SH-SY5Y (cell line): ENCODE results near the gene DDX41.

ENCODE experiments used
- GATA2 ChIP-seq: IDR thresholded peaks from 2 replicates; pipeline ENCODE4 v1.6.1; 2011; ENCODE audit warnings: mild to moderate bottlenecking, low read depth, low read length
- GATA3 ChIP-seq: IDR thresholded peaks from 2 replicates; pipeline ENCODE4 v1.6.1; 2011; ENCODE audit warnings: low read depth, mild to moderate bottlenecking, low read length, moderate library complexity

DDX41 gene

DNA sequence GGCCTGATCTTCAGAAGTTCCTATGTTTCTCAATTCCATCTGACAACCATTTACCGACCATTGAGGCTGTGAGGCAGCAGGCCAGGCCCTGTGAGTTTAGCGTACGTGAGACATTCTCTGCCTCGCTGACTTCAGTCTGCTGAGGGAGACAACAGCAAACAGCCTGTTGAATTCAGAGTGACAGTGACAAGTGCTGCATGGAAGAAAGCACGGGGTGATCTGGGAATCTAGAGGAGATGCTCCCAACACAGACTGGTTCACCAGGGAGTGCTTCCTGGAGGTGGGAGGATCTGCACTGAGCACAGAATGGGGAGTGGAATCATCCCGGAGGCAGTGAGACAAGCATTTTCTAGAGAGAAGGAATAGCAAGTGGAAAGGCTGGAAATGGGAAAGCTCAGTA is 10.0 kb upstream of the DDX41 start:
- TF ChIP-seq GATA3, result no peak
- no peak for TF ChIP-seq GATA2

DNA sequence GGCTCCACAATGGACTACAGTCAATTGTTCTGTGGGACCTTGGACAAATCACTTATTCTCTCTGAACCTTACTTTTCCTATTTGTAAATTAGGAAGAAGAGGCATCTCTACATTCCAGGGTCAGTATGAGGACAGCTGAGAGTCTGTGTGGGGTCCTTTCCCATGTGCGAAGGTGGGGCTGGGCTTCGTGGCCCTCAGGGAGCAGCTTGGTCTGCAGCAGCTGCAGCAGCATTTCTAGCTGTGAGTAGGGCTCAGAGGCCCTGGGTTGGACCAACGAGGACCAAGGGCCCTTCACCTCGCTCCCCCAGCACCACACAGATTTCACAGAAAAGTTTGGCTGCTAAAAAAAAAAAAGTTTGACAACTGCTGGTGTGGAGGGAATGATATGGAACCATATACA is 9.4 kb upstream of the DDX41 start:
- TF ChIP-seq GATA3, result no peak
- TF ChIP-seq GATA2, result no peak

- TF ChIP-seq GATA3 (no peak), GATA2 (no peak)
Measured at GRCh38 chr5:177524941-177525655, 8.3 kb upstream of the DDX41 start.

DNA sequence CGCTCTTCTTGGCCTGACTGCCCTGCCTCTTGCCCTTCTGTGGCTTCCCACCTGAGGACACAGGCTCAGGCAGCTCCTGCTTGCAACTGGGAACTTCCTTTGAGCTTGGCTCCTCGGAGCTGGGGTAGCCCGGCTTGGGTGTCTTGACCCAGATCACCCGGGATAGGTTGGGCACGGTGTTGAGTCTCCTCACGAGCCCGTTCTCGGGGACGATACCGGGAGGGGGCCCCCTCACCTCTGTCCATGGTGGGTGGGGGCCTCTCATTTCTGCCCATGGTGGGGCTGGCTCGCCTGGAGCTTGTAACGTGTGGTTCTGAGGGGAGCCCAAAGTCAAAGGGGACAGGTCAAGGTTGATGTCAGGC is 7.8 kb upstream of the DDX41 start:
- TF ChIP-seq GATA3 (no peak), GATA2 (no peak)

DNA sequence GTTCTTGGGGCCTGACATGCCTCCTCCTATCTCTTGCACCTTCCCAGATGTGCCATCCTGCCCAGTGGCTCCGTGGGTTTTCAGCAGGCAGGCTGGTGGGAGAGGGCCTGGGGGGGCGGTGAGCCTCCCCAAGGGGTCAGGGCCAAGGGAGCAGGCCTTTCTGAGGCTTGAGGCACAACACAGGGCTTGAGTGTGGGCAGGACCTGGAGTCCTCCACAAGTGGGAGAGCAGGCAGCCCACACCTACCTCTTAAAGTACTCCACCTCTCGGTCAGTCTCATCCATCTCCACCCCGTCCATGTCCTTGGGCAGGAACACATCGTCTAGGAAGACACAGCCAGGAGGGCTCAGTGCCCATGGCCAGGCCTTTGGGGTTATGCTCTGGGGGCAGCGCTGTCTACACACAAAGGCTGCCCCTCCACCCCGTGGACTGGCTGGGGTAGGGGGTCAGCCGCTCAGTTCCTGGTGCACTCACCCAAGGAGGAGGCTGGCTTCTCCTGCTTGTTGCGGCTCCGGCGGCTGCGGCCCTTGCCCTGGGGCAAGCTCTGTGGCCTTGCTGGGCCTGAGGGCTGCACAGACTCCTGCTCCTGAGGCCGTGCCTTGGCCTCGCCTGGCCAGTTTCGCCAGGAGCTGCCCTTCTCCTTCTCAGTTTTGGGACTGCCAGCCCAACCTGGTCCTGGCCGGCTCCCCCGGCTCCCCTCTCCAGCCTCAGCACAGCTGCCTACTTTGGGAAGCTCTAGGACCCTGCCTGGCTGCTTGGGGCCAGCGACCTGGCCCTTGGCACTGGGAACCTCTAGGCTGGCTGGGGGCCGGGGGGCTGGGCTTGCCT is 7.2 kb upstream of the DDX41 start:
- no peak for TF ChIP-seq GATA2

DNA sequence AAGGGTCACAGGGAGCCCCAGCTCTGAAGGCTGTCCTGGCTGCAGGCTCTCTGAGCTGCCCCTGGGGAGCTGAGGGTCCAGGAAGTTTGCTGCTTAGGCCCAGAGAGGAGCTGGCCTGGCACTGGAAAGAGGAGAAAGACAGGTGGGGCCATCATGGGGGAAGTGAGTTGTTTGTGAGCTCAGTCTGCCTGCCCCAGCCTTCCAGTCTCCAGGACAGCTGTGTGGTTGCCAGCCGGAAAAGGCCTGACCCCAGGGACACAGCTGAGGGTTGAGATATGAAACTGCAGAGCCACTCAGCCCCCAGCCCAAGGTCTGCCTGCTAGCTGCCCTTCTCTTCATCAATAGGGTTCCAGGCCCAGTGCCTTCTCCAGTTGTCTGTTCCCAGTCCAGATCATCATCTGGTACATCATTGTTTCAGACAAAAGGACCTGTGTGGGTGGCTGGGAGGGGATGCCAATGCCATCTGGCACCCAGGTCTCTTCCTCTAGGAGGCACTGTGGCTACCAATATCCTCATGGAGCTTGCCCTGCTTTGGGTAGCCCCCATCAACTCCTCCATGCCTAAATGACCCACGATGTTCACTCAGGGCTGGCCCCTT is 4.3 kb upstream of the DDX41 start:
- TF ChIP-seq GATA2 (no peak), GATA3 (no peak)

DNA sequence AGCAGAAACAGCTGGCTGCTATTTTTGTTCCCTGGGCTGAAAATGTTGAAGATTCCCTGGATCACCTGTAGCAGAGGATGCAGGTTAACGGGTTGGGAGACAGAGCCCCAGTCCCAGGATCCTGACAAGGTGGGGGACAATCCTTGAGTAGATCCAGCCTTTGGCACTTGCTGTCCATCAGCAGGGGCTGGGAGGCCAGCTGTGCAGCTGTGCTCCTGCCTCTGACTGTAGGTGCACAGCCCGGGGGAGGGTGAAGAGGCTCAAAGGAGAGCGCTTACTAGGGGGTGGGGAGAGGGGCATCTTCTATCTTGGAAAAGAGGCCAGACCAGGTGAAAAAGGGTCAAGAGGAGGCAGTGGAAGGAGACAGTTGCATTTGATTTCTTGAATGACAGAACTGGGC is 3.5 kb upstream of the DDX41 start:
- no peak for TF ChIP-seq GATA3
- TF ChIP-seq GATA2, result no peak

GRCh38 chr5:177519463-177520235 is 2.9 kb upstream of the DDX41 start:
- TF ChIP-seq GATA2 (no peak), GATA3 (no peak)

DNA sequence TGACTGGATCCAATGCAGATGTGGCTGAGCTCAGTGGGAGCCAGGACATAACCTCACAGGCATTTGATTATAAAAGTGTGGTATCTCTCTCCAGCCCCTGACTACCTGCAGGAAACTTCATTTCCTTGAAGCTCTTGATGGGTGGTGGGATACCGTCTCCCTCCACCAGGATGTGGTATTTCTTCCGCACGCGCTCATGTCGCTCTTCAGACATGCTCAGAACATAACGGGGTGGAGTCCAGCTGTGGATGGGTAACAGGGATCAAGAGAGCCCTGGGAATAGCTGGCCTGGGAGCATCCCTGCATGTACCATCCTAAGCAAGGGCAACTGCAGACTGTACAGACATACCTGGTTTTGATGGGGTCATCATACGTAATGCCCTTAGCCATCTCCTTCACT is 1.2 kb downstream of the DDX41 start:
- no peak for TF ChIP-seq GATA2
- no peak for TF ChIP-seq GATA3

DNA sequence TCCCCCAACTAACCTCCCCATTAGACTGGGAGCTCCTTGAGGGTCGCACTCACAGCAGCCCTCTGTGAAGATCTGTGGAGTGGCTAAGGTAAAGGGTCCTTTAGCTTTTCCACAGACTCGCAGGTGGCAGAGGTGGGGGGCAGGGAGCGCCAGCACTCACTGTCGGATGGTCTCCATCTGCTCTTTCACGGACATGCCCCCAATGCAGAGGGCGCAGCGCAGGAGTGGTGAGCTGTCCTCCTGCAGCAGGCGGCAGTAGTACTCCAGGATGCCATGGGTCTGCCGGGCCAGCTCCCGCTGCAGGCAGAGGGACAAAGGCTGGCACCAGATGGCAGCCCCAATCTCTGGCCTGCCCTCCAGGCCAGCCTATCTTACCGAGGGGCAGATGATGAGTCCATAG is 2.2 kb downstream of the DDX41 start:
- TF ChIP-seq GATA2 (no peak), GATA3 (no peak)

GRCh38 chr5:177513500-177513899 is 3.3 kb downstream of the DDX41 start:
- TF ChIP-seq GATA3, result no peak
- TF ChIP-seq GATA2, result no peak

DNA sequence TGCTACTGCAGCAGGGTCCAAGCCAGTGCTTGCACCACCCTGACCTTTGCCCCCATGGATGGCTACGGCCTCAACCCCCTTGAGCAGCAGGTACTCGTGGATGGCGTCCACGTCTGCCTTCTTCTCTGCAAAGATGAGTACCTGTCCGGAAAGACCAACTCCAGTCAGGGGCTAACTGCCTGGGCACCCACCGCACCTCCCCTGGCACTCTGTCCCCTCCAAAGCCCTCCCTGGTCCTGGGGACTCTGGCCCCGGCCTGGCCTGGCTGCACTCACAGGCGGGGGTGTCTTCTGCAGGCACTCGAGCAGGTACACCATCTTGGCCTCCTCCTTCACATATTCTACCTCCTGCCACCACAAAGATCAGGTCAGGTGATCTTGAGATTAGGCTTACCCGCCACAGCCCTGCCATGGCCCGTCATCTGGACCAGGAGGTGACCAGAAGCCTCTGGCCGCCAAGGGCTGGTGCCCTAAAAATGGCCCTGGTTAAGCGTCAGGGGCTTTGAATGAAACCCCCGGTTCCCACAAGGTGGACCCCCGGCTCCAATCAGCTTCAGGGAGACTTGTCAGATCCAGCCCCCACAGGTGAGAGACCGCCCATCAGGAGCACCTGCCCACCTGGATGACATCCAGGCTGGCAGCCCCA is 3.9 kb downstream of the DDX41 start:
- TF ChIP-seq GATA3, result no peak
- no peak for TF ChIP-seq GATA2

- TF ChIP-seq GATA2 (no peak), GATA3 (no peak)
Measured at GRCh38 chr5:177511796-177512675, 4.7 kb downstream of the DDX41 start.
